Naive B cell (primary cell): Measurements from ENCODE around the gene QRICH2. TPM values are rescaled to one million over a fixed set of nuclear protein-coding genes. Genes with fewer than 3 reads are reported as not detected.
"Not testable (repeated sequence)": the region's sequence is repeated elsewhere in the genome, so short reads cannot be mapped to it uniquely, and the experiment has no call there.

ENCODE experiments used
- ATAC-seq, 2 donors: fragments of 150-1000 bp; cut with Tn5 transposase; 2 replicates each; pipeline ENCODE4 v1.10.0; 2021; ENCODE audit warnings: low read depth in 2 of 2, mild to moderate bottlenecking in 2 of 2, moderate library complexity in 2 of 2
- DNase-seq: peaks from one replicate; pipeline ENCODE4 v3.0.0; 2022
- H3K27ac Mint-ChIP-seq, 6 donors: one replicate each; pipeline ENCODE4 v1.8.0; 2020 to 2022; ENCODE audit warnings: mild to moderate bottlenecking in 6 of 6, mixed read lengths in 6 of 6, moderate library complexity in 5 of 6, inconsistent platforms in 2 of 6
- H3K27me3 Mint-ChIP-seq, 3 donors: one replicate each; pipeline ENCODE4 v1.8.0; 2021 to 2022; ENCODE audit warnings: mixed read lengths in 3 of 3, mild to moderate bottlenecking in 1 of 3
- H3K36me3 Mint-ChIP-seq, 2 donors: one replicate each; pipeline ENCODE4 v1.8.0; 2020 to 2022; ENCODE audit warnings: mixed read lengths in 2 of 2, inconsistent platforms in 1 of 2, mild to moderate bottlenecking in 1 of 2
- H3K4me1 Mint-ChIP-seq, 3 donors: one replicate each; pipeline ENCODE4 v1.8.0; 2020 to 2022; ENCODE audit warnings: mixed read lengths in 3 of 3, inconsistent platforms in 1 of 3, mild to moderate bottlenecking in 1 of 3, moderate library complexity in 1 of 3
- H3K4me3 Mint-ChIP-seq, 8 donors: one replicate each; pipeline ENCODE4 v1.8.0; 2020 to 2022; ENCODE audit warnings: mild to moderate bottlenecking in 8 of 8, mixed read lengths in 8 of 8, moderate library complexity in 8 of 8, inconsistent platforms in 2 of 8
- H3K9me3 Mint-ChIP-seq, 7 donors: one replicate each; pipeline ENCODE4 v1.8.0; 2020 to 2022; ENCODE audit warnings: mixed read lengths in 7 of 7, mild to moderate bottlenecking in 5 of 7, inconsistent platforms in 2 of 7, moderate library complexity in 1 of 7
- polyA plus RNA-seq, 6 donors: library from polyadenylated mRNA; unstranded; fragments of 300-500 nt; fragmentation: Illumina TruSeq; gene quantifications; one replicate each; pipeline ENCODE4 v1.2.3, GENCODE V29; 2021; ENCODE audit warnings: low read depth in 6 of 6

QRICH2 gene
- under 1 TPM in 2 of 6 donors, not detected in 4; 0.20 to 0.38 TPM for polyA plus RNA-seq

- H3K9me3 Mint-ChIP-seq: no peaks in the 10 kb centered on the region
- no peak for ATAC-seq
These were observed at the start of gene QRICH2 for GRCh38 chr17:76307966-76308338. QRICH2 (minus strand) TSS chr17:76308276; CDS start chr17:76307998, 278 bp downstream.

GRCh38 chr17:76357597-76358158 lies 49.6 kb upstream of the QRICH2 start:
- peak overlapping the region in 3 of 8 donors; percentile 37 to 78 (median 49) for H3K4me3 Mint-ChIP-seq
- ATAC-seq: no peak
- no peak overlapping the region for H3K27ac Mint-ChIP-seq
- H3K4me1 Mint-ChIP-seq: peaks cover 10 to 14% (median 13%) of the 10 kb centered on the region in 3 donors
- H3K27me3 Mint-ChIP-seq: peaks cover 0 to 4% (median 0%) of the 10 kb centered on the region in 3 donors
- H3K9me3 Mint-ChIP-seq: no peaks in the 10 kb centered on the region
- no peak for DNase-seq
- H3K36me3 Mint-ChIP-seq: no peaks in the 10 kb centered on the region

More at GRCh38 chr17:76307966-76308338, at the start of gene QRICH2:
- H3K36me3 Mint-ChIP-seq: peaks cover 0 to 4% of the 10 kb centered on the region in 2 donors
- H3K27me3 Mint-ChIP-seq: no peaks in the 10 kb centered on the region
- H3K27ac Mint-ChIP-seq: peak within 1 kb of the TSS in 2 of 6 donors; percentile 37 to 64
- H3K4me3 Mint-ChIP-seq: no peak within 1 kb of the TSS
- DNase-seq: no peak
- H3K4me1 Mint-ChIP-seq: peaks cover 0 to 8% (median 7%) of the 10 kb centered on the region in 3 donors

- ATAC-seq (no peak), DNase-seq (no peak)
- H3K4me3 Mint-ChIP-seq: peak overlapping the region in 4 of 8 donors; percentile 16 to 78 (median 32)
- no peaks in the 10 kb centered on the region for H3K9me3 Mint-ChIP-seq
- H3K27me3 Mint-ChIP-seq: peaks cover 0 to 4% (median 0%) of the 10 kb centered on the region in 3 donors
- H3K4me1 Mint-ChIP-seq: peaks cover 15 to 16% (median 16%) of the 10 kb centered on the region in 3 donors
- no peak overlapping the region for H3K27ac Mint-ChIP-seq
- H3K36me3 Mint-ChIP-seq: no peaks in the 10 kb centered on the region
These were observed 48.9 kb upstream of the QRICH2 start for GRCh38 chr17:76356803-76357456.

- peak overlapping the region; percentile 74 to 99 (median 88) for H3K4me3 Mint-ChIP-seq
- H3K9me3 Mint-ChIP-seq: no peaks in the 10 kb centered on the region
- no peaks in the 10 kb centered on the region for H3K36me3 Mint-ChIP-seq
- peak overlapping the region in 2 of 6 donors; percentile 27 to 94 for H3K27ac Mint-ChIP-seq
- H3K27me3 Mint-ChIP-seq: no peaks in the 10 kb centered on the region
- ATAC-seq: no peak
- H3K4me1 Mint-ChIP-seq: peaks cover 15 to 20% (median 16%) of the 10 kb centered on the region in 3 donors
- DNase-seq: no peak
These were observed 46.8 kb upstream of the QRICH2 start for GRCh38 chr17:76354747-76355310.

- H3K4me1 Mint-ChIP-seq: peaks cover 15 to 20% (median 16%) of the 10 kb centered on the region in 3 donors
- no peak for DNase-seq
- H3K9me3 Mint-ChIP-seq: no peaks in the 10 kb centered on the region
- H3K27me3 Mint-ChIP-seq: no peaks in the 10 kb centered on the region
- peak overlapping the region; percentile 94 to 99 (median 98) for H3K27ac Mint-ChIP-seq
- H3K4me3 Mint-ChIP-seq: peak overlapping the region; percentile 86 to 99 (median 97)
- peak; percentile 2 for ATAC-seq
- no peaks in the 10 kb centered on the region for H3K36me3 Mint-ChIP-seq
These were observed 46.2 kb upstream of the QRICH2 start for GRCh38 chr17:76354317-76354729.

GRCh38 chr17:76353599-76354316 lies 45.7 kb upstream of the QRICH2 start, which contains the start of gene PRPSAP1:
PRPSAP1 (minus strand) TSS chr17:76353916; CDS start chr17:76353703, 213 bp downstream.
- H3K4me1 Mint-ChIP-seq: peaks cover 15 to 20% (median 16%) of the 10 kb centered on the region in 3 donors
- no peaks in the 10 kb centered on the region for H3K27me3 Mint-ChIP-seq
- ATAC-seq (peak; percentile 92 to 93), DNase-seq (peak; percentile 89)
- no peaks in the 10 kb centered on the region for H3K9me3 Mint-ChIP-seq
- peak within 1 kb of the TSS; percentile 94 to 99 (median 98) for H3K27ac Mint-ChIP-seq
- no peaks in the 10 kb centered on the region for H3K36me3 Mint-ChIP-seq
- peak within 1 kb of the TSS; percentile 86 to 99 (median 97) for H3K4me3 Mint-ChIP-seq

GRCh38 chr17:76353004-76353598 lies 45.0 kb upstream of the QRICH2 start:
- ATAC-seq: peak in 1 of 2 donors; percentile 1
- H3K36me3 Mint-ChIP-seq: no peaks in the 10 kb centered on the region
- H3K4me3 Mint-ChIP-seq: peak overlapping the region; percentile 86 to 99 (median 97)
- peak; percentile 21 for DNase-seq
- H3K9me3 Mint-ChIP-seq: no peaks in the 10 kb centered on the region
- H3K4me1 Mint-ChIP-seq: peaks cover 15 to 20% (median 16%) of the 10 kb centered on the region in 3 donors
- no peaks in the 10 kb centered on the region for H3K27me3 Mint-ChIP-seq
- H3K27ac Mint-ChIP-seq: peak overlapping the region; percentile 64 to 98 (median 85)

GRCh38 chr17:76351526-76352071 lies 43.5 kb upstream of the QRICH2 start:
- Mint-ChIP-seq H3K9me3 (no peaks in the 10 kb centered on the region), H3K27ac (peak overlapping the region in 3 of 6 donors; percentile 1 to 86 (median 33)), H3K4me3 (peak overlapping the region in 6 of 8 donors; percentile 48 to 97 (median 88)), H3K27me3 (no peaks in the 10 kb centered on the region), H3K36me3 (peaks cover 6 to 15% of the 10 kb centered on the region in 2 donors), H3K4me1 (peaks cover 15 to 20% (median 16%) of the 10 kb centered on the region in 3 donors)
- DNase-seq: no peak
- no peak for ATAC-seq

GRCh38 chr17:76350463-76350862 lies 42.4 kb upstream of the QRICH2 start:
- peak overlapping the region in 1 of 8 donors; percentile 88 for H3K4me3 Mint-ChIP-seq
- no peak for ATAC-seq

GRCh38 chr17:76346936-76347335 lies 38.9 kb upstream of the QRICH2 start:
- H3K36me3 Mint-ChIP-seq: peaks cover 17 to 24% of the 10 kb centered on the region in 2 donors
- not testable (repeated sequence) for H3K4me3 Mint-ChIP-seq, H3K27me3 Mint-ChIP-seq, H3K27ac Mint-ChIP-seq, ATAC-seq, H3K4me1 Mint-ChIP-seq, H3K9me3 Mint-ChIP-seq, DNase-seq

More at GRCh38 chr17:76350463-76350862, 42.4 kb upstream of the QRICH2 start:
- Mint-ChIP-seq H3K9me3 (no peaks in the 10 kb centered on the region), H3K27ac (no peak overlapping the region), H3K4me1 (peaks cover 15 to 20% (median 16%) of the 10 kb centered on the region in 3 donors), H3K27me3 (no peaks in the 10 kb centered on the region), H3K36me3 (peaks cover 16 to 23% of the 10 kb centered on the region in 2 donors)
- no peak for DNase-seq

- DNase-seq (no peak), ATAC-seq (no peak)
- H3K27ac Mint-ChIP-seq: peak overlapping the region in 2 of 6 donors; percentile 49 to 83
- no peaks in the 10 kb centered on the region for H3K9me3 Mint-ChIP-seq
- no peaks in the 10 kb centered on the region for H3K27me3 Mint-ChIP-seq
- H3K36me3 Mint-ChIP-seq: peaks cover 17 to 24% of the 10 kb centered on the region in 2 donors
- H3K4me3 Mint-ChIP-seq: no peak overlapping the region
- H3K4me1 Mint-ChIP-seq: no peaks in the 10 kb centered on the region
These were observed 37.4 kb upstream of the QRICH2 start for GRCh38 chr17:76345377-76345974.

GRCh38 chr17:76343106-76343505 lies 35.0 kb upstream of the QRICH2 start:
- Mint-ChIP-seq H3K4me3 (no peak overlapping the region), H3K36me3 (peaks cover 24 to 25% of the 10 kb centered on the region in 2 donors), H3K9me3 (no peaks in the 10 kb centered on the region), H3K4me1 (no peaks in the 10 kb centered on the region), H3K27me3 (no peaks in the 10 kb centered on the region), H3K27ac (no peak overlapping the region)
- DNase-seq (no peak), ATAC-seq (no peak)
